GM12891 (cell line): Measurements from ENCODE around the gene SCN11A.

Experiments
- POLR2A ChIP-seq: IDR thresholded peaks from 2 replicates; pipeline ENCODE4 v1.6.1; 2011; ENCODE audit warnings: low read depth, low read length, control low read depth
- POLR2AphosphoS5 ChIP-seq: IDR thresholded peaks from 2 replicates; pipeline ENCODE4 v1.6.1; 2011; ENCODE audit warnings: low read depth, low read length, control low read depth

DNA sequence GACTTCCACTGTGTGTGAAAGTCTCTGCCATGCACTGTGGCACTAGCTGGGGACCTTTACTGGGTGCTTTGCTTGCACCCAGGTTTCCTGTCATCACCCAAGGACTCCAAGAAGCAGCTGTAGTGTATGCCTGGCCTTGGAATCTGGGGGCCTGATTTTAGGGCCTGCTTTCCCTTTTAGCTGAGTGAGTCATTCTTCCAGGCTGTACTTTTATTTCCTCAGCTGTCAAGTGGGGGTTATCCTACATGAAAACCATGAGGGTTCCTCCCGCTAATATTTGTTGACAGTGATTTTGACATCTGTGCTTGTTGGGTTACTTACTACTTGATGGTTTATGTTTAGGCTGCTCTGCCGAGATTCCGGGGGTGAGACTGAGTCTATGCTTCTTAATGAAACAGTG is 37.1 kb upstream of the SCN11A start:
- no peak for TF ChIP-seq POLR2A
- TF ChIP-seq POLR2AphosphoS5: no peak
